ENCODE results near the gene STK11.

The STK11 gene

GRCh38 chr19:1214862-1215731, 9.5 kb downstream of the STK11 start:
- H3K27ac ChIP-seq: no peak overlapping the region
- TF ChIP-seq, protein P1, sequence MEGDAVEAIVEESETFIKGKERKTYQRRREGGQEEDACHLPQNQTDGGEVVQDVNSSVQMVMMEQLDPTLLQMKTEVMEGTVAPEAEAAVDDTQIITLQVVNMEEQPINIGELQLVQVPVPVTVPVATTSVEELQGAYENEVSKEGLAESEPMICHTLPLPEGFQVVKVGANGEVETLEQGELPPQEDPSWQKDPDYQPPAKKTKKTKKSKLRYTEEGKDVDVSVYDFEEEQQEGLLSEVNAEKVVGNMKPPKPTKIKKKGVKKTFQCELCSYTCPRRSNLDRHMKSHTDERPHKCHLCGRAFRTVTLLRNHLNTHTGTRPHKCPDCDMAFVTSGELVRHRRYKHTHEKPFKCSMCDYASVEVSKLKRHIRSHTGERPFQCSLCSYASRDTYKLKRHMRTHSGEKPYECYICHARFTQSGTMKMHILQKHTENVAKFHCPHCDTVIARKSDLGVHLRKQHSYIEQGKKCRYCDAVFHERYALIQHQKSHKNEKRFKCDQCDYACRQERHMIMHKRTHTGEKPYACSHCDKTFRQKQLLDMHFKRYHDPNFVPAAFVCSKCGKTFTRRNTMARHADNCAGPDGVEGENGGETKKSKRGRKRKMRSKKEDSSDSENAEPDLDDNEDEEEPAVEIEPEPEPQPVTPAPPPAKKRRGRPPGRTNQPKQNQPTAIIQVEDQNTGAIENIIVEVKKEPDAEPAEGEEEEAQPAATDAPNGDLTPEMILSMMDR (IDR thresholded peaks at IDR 0.05): no peak
- no peak for TF ChIP-seq ZFX (IDR thresholded peaks at IDR 0.05; ENCODE audit: borderline replicate concordance)

DNA sequence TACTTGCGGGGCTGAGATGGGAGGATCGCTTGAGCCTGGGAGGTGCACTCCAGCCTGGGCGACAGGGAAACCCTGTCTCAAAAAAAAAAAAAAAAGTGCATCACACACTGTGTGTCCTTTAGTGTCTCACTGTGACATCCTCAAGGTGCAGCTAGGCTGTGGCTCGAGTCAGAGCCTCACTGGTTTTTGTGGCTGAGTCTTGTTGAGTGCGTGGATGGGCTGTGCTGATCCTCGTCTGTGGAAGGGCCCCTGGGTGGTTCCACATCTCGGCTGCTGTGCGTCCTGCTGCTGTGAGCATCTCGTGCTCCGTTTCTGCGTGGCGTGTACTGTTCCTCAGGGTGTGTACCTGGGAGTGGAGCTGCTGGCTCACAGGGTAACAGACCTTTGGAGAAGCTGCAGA, 11.2 kb downstream of the STK11 start:
- TF ChIP-seq, protein P1 (IDR thresholded peaks at IDR 0.05): no peak
- TF ChIP-seq ZFX (IDR thresholded peaks at IDR 0.05; ENCODE audit: borderline replicate concordance): no peak
- H3K27ac ChIP-seq: peak overlapping the region; percentile 34

GRCh38 chr19:1217366-1217765, 11.8 kb downstream of the STK11 start:
- no peak for TF ChIP-seq ZFX (IDR thresholded peaks at IDR 0.05; ENCODE audit: borderline replicate concordance)
- TF ChIP-seq, protein P1 (IDR thresholded peaks at IDR 0.05): no peak
- peak overlapping the region; percentile 34 for H3K27ac ChIP-seq

DNA sequence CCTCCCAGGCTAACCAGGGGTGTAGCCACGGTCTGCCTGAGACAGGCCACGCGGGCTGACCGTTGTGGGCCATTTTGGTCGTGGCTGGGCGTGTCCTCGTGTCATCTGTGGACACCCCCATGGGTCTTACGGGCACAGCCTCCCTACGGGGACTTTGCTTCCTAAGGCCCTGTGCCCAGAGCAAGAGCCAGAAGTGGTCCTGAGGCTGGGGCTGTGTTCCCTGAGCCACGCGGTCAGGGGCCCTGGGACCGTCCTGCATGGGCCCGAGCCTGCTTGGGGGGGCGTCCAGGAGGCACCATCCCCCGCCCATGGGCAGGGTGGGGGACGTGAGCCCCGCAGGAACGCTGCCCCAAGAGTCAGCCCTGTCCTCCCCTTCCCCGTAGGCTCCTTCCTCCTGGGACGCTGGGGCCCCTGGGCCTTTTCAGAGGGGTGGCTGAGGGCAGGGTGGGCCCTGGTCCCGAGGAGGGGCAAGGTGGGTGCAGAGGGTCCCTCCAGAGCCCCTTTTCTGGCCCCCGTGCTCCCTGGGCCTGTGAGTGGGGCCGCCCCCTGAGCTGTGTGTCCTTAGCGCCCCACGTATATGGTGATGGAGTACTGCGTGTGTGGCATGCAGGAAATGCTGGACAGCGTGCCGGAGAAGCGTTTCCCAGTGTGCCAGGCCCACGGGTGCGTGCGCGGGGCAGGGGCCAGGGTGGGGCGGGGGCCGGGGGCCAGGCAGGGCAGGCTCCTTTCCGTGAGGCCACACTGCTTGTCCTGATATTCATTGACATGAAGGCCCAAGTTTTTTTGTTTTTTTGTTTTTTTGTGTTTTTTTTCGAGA, 13.4 kb downstream of the STK11 start:
- TF ChIP-seq ZFX (IDR thresholded peaks at IDR 0.05; ENCODE audit: borderline replicate concordance): no peak
- TF ChIP-seq, protein P1 (IDR thresholded peaks at IDR 0.05): no peak
- no peak overlapping the region for H3K27ac ChIP-seq

- no peak overlapping the region for H3K27ac ChIP-seq
- TF ChIP-seq, protein P1 (IDR thresholded peaks at IDR 0.05): no peak
- TF ChIP-seq ZFX (IDR thresholded peaks at IDR 0.05; ENCODE audit: borderline replicate concordance): no peak
Observed at GRCh38 chr19:1219786-1220476, 14.4 kb downstream of the STK11 start.

DNA sequence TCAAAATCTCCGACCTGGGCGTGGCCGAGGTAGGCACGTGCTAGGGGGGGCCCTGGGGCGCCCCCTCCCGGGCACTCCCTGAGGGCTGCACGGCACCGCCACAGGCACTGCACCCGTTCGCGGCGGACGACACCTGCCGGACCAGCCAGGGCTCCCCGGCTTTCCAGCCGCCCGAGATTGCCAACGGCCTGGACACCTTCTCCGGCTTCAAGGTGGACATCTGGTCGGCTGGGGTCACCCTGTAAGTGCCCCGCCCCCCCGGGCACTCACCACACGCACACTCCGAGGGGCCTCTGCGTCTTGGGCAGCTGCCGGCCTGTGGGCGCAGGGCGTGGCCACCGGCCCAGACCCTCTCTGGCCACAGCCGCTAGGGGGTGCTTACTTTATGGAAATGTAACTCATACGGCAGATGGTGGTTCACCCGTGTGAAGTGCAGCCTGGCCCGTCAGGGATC, 14.9 kb downstream of the STK11 start:
- no peak for TF ChIP-seq ZFX (IDR thresholded peaks at IDR 0.05; ENCODE audit: borderline replicate concordance)
- TF ChIP-seq, protein P1 (IDR thresholded peaks at IDR 0.05): peak; percentile 24; the same call in 1 of the 2 replicates
- no peak overlapping the region for H3K27ac ChIP-seq

All from 22Rv1 (cell line).